Measurements from ENCODE around the gene HIPK1.

The HIPK1 gene

GRCh38 chr1:113958691-113959090, 29.6 kb downstream of the HIPK1 start:
- H3K36me3 ChIP-seq (replicated peaks), result peaks cover 29% of the 10 kb centered on the region
- no peak for DNase-seq
- in situ Hi-C loops (cut with HindIII; ENCODE audit: low pct_ligation_motif_present, low sequenced_read_pairs), result no loop called here
- H3K4me3 ChIP-seq (ENCODE audit: low read depth, low read length), result no peak overlapping the region
- no peak for TF ChIP-seq CTCF (IDR thresholded peaks at IDR 0.05; ENCODE audit: low read depth, low read length, missing control alignments)
- H3K27ac ChIP-seq, result no peak overlapping the region
- H3K27me3 ChIP-seq (replicated peaks), result no peaks in the 10 kb centered on the region

GRCh38 chr1:113963281-113963906, 34.3 kb downstream of the HIPK1 start:
- peak; percentile 27 for TF ChIP-seq CTCF (IDR thresholded peaks at IDR 0.05; ENCODE audit: low read depth, low read length, missing control alignments)
- Histone ChIP-seq H3K4me3 (ENCODE audit: low read depth, low read length) (no peak overlapping the region), H3K27ac (no peak overlapping the region), H3K36me3 (replicated peaks) (peaks cover 37% of the 10 kb centered on the region), H3K27me3 (replicated peaks) (no peaks in the 10 kb centered on the region)
- in situ Hi-C loops (cut with HindIII; ENCODE audit: low pct_ligation_motif_present, low sequenced_read_pairs), result no loop called here
- no peak for DNase-seq

GRCh38 chr1:113965703-113966412, 36.7 kb downstream of the HIPK1 start:
- peak; percentile 43 for DNase-seq
- H3K4me3 ChIP-seq (ENCODE audit: low read depth, low read length), result no peak overlapping the region
- H3K27me3 ChIP-seq (replicated peaks), result no peaks in the 10 kb centered on the region
- TF ChIP-seq CTCF (IDR thresholded peaks at IDR 0.05; ENCODE audit: low read depth, low read length, missing control alignments), result no peak
- in situ Hi-C loops (cut with HindIII; ENCODE audit: low pct_ligation_motif_present, low sequenced_read_pairs), result no loop called here
- peaks cover 55% of the 10 kb centered on the region for H3K36me3 ChIP-seq (replicated peaks)
- no peak overlapping the region for H3K27ac ChIP-seq

- H3K36me3 ChIP-seq (replicated peaks), result peaks cover 46% of the 10 kb centered on the region
- no peak overlapping the region for H3K4me3 ChIP-seq (ENCODE audit: low read depth, low read length)
- no peak overlapping the region for H3K27ac ChIP-seq
- no peaks in the 10 kb centered on the region for H3K27me3 ChIP-seq (replicated peaks)
- no peak for DNase-seq
- no peak for TF ChIP-seq CTCF (IDR thresholded peaks at IDR 0.05; ENCODE audit: low read depth, low read length, missing control alignments)
- in situ Hi-C loops (cut with HindIII; ENCODE audit: low pct_ligation_motif_present, low sequenced_read_pairs), result no loop called here
Measured at GRCh38 chr1:113972954-113973353, 43.8 kb downstream of the HIPK1 start.

DNA sequence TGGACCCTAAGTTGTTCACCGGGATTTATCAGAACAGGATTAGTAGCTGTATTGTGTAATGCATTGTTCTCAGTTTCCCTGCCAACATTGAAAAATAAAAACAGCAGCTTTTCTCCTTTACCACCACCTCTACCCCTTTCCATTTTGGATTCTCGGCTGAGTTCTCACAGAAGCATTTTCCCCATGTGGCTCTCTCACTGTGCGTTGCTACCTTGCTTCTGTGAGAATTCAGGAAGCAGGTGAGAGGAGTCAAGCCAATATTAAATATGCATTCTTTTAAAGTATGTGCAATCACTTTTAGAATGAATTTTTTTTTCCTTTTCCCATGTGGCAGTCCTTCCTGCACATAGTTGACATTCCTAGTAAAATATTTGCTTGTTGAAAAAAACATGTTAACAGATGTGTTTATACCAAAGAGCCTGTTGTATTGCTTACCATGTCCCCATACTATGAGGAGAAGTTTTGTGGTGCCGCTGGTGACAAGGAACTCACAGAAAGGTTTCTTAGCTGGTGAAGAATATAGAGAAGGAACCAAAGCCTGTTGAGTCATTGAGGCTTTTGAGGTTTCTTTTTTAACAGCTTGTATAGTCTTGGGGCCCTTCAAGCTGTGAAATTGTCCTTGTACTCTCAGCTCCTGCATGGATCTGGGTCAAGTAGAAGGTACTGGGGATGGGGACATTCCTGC, 46.2 kb downstream of the HIPK1 start:
- Histone ChIP-seq H3K27me3 (replicated peaks) (no peaks in the 10 kb centered on the region), H3K4me3 (ENCODE audit: low read depth, low read length) (no peak overlapping the region), H3K36me3 (replicated peaks) (peaks cover 23% of the 10 kb centered on the region), H3K27ac (no peak overlapping the region)
- DNase-seq, result peak; percentile 9
- no peak for TF ChIP-seq CTCF (IDR thresholded peaks at IDR 0.05; ENCODE audit: low read depth, low read length, missing control alignments)
- in situ Hi-C loops (cut with HindIII; ENCODE audit: low pct_ligation_motif_present, low sequenced_read_pairs), result no loop called here
